ENCODE results near the gene MLH3. TPM values are rescaled to one million over a fixed set of nuclear protein-coding genes. Genes with fewer than 3 reads are reported as not detected.
A peak's percentile ranks its signal among the peaks of the same experiment; 100 is the strongest.

MLH3 gene
- total and polyA plus RNA-seq, 10 of the 15 experiments (the other 5 are each of a cell fraction or from before 2014, with no cell fraction given), result 12.6 to 31.2 (median 19.6) TPM

DNA sequence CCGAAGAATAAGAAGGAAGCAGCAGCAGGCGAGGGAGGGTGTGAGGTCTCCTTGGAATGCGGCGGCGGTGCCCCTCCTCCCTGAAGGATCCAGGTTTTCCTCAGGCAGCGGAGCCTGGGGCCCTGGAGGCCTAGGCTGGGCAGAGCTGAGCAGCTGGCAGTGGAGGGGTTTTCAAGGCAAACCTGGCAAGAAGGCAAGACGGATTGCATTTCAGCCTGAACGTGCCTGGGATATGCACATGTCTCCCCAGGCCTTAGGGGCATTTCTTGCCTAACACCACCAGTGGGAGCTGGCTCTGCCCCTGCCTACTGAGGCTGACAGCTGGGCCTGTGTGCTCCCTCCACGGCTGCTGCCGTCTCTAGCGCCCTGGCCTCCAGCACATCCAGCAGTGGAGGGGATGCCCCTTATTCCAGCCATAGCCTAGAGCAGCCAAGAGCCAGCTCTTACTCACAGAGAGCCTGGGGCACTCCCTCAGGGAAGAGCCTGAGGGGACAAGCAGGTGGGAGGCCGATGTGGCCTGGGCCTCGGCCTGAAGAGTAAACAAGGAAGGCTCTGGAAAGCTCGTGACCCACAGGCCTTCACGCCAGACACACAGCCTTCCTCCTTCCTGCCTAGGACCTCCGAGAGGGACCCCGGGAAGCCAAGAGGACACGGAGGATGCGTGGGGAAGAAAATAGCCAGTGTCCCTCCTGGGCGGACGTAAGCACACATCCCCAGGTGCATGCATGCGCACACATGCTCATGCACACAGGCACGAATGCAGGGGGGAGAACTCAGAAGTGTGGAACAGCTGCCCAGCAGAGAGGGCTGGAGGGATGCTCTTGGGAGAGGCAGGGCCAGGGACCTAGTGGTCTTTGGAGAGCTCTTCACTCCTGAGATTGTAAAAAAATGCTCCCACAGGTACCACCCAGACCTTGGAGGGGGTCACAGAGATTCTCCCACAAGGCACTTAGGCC lies 71.5 kb downstream of the MLH3 start:
- Histone ChIP-seq H3K79me2 (ENCODE audit: control insufficient read depth, insufficient read depth, low read length) (no peaks in the 10 kb centered on the region), H3K27me3 (replicated peaks in 1 of 2; ENCODE audit: control insufficient read depth in 2 of 2, insufficient read depth in 2 of 2, low read length in 1 of 2) (no peaks in the 10 kb centered on the region; a peak in 1 of 4 replicates), H3K9ac (ENCODE audit: control insufficient read depth, insufficient read depth, low read length) (no peak overlapping the region), H3K4me3 (no peak overlapping the region), H2AFZ (ENCODE audit: control insufficient read depth, low read depth, low read length) (no peak overlapping the region), H3K27ac (ENCODE audit: control insufficient read depth, insufficient read depth) (no peak overlapping the region), H3K36me3 (ENCODE audit: control insufficient read depth in 2 of 2, insufficient read depth in 2 of 2, low read length in 1 of 2) (no peaks in the 10 kb centered on the region), H3K4me1 (ENCODE audit: control insufficient read depth, insufficient read depth, low read length) (peaks cover 5% of the 10 kb centered on the region; the same call in 1 of the 2 replicates), H3K9me3 (replicated peaks; ENCODE audit: control insufficient read depth, insufficient read depth, low read length) (no peaks in the 10 kb centered on the region), H3K4me2 (ENCODE audit: control insufficient read depth, insufficient read depth) (no peak overlapping the region), H4K20me1 (ENCODE audit: control insufficient read depth, insufficient read depth) (no peaks in the 10 kb centered on the region)
- no peak for TF ChIP-seq CBFB (IDR thresholded peaks at IDR 0.05; ENCODE audit: low read depth)
- no peak for TF ChIP-seq TCF7 (IDR thresholded peaks at IDR 0.05; ENCODE audit: borderline replicate concordance)
- no peak for TF ChIP-seq RFX5 (IDR thresholded peaks at IDR 0.05; ENCODE audit: low read depth, low read length)
- TF ChIP-seq SMC3 (IDR thresholded peaks at IDR 0.05; ENCODE audit: borderline replicate concordance, low read length), result no peak
- CTCF ChIA-PET, result interaction anchor here (1.4 to 1.7 kb wide), 2 partner anchors 10 to 11 kb away, joined by 3 to 5 read pairs; no protein-coding TSS in a partner anchor
- intact Hi-C loops (cut with micrococcal nuclease; ENCODE audit: unreplicated experiment) (no loop called here), in situ Hi-C loops (cut with MboI) (no loop called here)
- ATAC-seq, result peak; percentile 38
- RAD21 ChIA-PET (ENCODE audit: unreplicated experiment), result no interaction called here
- no peak for DNase-seq (ENCODE audit: low read depth, low spot score)
- SMC1A ChIA-PET (ENCODE audit: uncharacterized antibody, unreplicated experiment), result no interaction called here
- BruUV-seq (replicated peaks), result no TSS peak
- no peak for FAIRE-seq
- 56% methylated on average over 22 of the region's 23 CpGs for WGBS (ENCODE audit: insufficient coverage, insufficient replicate concordance, low lambda C conversion rate, missing lambda C conversion rate)
- POLR2A ChIA-PET, result interaction anchor here (0.5 kb wide), 1 partner anchor 101 kb away, joined by 3 read pairs; no protein-coding TSS in a partner anchor

DNA sequence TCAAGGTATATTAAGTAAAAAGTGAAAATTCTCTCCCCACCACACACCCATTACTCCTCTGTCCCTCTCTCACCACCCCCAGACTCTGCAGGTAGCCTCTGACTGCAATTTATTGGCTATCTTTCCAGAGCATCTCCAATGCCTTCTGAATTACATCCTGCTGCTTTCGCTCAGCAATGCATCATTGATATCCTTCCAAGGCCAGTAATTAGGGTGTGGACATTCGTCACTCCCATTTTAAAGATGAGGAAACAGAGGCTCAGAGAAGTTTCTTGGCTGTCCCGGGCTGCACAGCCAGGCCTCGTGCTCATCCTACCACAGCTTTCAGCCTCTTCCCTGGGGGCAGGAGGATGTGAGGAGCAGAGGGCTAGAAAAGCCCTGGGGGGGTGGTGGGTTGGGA lies 72.2 kb downstream of the MLH3 start:
- WGBS (ENCODE audit: insufficient coverage, insufficient replicate concordance, low lambda C conversion rate, missing lambda C conversion rate), result 26% methylated on average over 4 of the region's 4 CpGs
- RAD21 ChIA-PET (ENCODE audit: unreplicated experiment), result no interaction called here
- Histone ChIP-seq H3K36me3 (ENCODE audit: control insufficient read depth in 2 of 2, insufficient read depth in 2 of 2, low read length in 1 of 2) (no peaks in the 10 kb centered on the region), H3K79me2 (ENCODE audit: control insufficient read depth, insufficient read depth, low read length) (no peaks in the 10 kb centered on the region), H3K9ac (ENCODE audit: control insufficient read depth, insufficient read depth, low read length) (no peak overlapping the region), H3K4me1 (ENCODE audit: control insufficient read depth, insufficient read depth, low read length) (peaks cover 5% of the 10 kb centered on the region; the same call in 1 of the 2 replicates), H3K27ac (ENCODE audit: control insufficient read depth, insufficient read depth) (no peak overlapping the region), H3K4me3 (no peak overlapping the region), H2AFZ (ENCODE audit: control insufficient read depth, low read depth, low read length) (no peak overlapping the region), H3K4me2 (ENCODE audit: control insufficient read depth, insufficient read depth) (no peak overlapping the region), H4K20me1 (ENCODE audit: control insufficient read depth, insufficient read depth) (no peaks in the 10 kb centered on the region), H3K27me3 (replicated peaks in 1 of 2; ENCODE audit: control insufficient read depth in 2 of 2, insufficient read depth in 2 of 2, low read length in 1 of 2) (no peaks in the 10 kb centered on the region; a peak in 1 of 4 replicates), H3K9me3 (replicated peaks; ENCODE audit: control insufficient read depth, insufficient read depth, low read length) (no peaks in the 10 kb centered on the region)
- CTCF ChIA-PET, result interaction anchor here (1.4 kb wide), 1 partner anchor 10 kb away, joined by 3 read pairs; no protein-coding TSS in a partner anchor
- no TSS peak for BruUV-seq (replicated peaks)
- no peak for DNase-seq (ENCODE audit: low read depth, low spot score)
- in situ Hi-C loops (cut with MboI), result no loop called here
- ATAC-seq, result no peak
- SMC1A ChIA-PET (ENCODE audit: uncharacterized antibody, unreplicated experiment), result no interaction called here
- no peak for FAIRE-seq
- intact Hi-C loops (cut with micrococcal nuclease; ENCODE audit: unreplicated experiment), result no loop called here
- POLR2A ChIA-PET, result no interaction called here
- TF ChIP-seq TCF7 (IDR thresholded peaks at IDR 0.05; ENCODE audit: borderline replicate concordance), result no peak
- no peak for TF ChIP-seq SUZ12 (IDR thresholded peaks at IDR 0.05; ENCODE audit: unreplicated experiment)
- TF ChIP-seq, protein P1, sequence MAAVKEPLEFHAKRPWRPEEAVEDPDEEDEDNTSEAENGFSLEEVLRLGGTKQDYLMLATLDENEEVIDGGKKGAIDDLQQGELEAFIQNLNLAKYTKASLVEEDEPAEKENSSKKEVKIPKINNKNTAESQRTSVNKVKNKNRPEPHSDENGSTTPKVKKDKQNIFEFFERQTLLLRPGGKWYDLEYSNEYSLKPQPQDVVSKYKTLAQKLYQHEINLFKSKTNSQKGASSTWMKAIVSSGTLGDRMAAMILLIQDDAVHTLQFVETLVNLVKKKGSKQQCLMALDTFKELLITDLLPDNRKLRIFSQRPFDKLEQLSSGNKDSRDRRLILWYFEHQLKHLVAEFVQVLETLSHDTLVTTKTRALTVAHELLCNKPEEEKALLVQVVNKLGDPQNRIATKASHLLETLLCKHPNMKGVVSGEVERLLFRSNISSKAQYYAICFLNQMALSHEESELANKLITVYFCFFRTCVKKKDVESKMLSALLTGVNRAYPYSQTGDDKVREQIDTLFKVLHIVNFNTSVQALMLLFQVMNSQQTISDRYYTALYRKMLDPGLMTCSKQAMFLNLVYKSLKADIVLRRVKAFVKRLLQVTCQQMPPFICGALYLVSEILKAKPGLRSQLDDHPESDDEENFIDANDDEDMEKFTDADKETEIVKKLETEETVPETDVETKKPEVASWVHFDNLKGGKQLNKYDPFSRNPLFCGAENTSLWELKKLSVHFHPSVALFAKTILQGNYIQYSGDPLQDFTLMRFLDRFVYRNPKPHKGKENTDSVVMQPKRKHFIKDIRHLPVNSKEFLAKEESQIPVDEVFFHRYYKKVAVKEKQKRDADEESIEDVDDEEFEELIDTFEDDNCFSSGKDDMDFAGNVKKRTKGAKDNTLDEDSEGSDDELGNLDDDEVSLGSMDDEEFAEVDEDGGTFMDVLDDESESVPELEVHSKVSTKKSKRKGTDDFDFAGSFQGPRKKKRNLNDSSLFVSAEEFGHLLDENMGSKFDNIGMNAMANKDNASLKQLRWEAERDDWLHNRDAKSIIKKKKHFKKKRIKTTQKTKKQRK (IDR thresholded peaks at IDR 0.05; ENCODE audit: low read depth, low read length), result no peak
- TF ChIP-seq IRF4 (IDR thresholded peaks at IDR 0.05; ENCODE audit: low read depth, low read length), result no peak
- TF ChIP-seq, protein P2, sequence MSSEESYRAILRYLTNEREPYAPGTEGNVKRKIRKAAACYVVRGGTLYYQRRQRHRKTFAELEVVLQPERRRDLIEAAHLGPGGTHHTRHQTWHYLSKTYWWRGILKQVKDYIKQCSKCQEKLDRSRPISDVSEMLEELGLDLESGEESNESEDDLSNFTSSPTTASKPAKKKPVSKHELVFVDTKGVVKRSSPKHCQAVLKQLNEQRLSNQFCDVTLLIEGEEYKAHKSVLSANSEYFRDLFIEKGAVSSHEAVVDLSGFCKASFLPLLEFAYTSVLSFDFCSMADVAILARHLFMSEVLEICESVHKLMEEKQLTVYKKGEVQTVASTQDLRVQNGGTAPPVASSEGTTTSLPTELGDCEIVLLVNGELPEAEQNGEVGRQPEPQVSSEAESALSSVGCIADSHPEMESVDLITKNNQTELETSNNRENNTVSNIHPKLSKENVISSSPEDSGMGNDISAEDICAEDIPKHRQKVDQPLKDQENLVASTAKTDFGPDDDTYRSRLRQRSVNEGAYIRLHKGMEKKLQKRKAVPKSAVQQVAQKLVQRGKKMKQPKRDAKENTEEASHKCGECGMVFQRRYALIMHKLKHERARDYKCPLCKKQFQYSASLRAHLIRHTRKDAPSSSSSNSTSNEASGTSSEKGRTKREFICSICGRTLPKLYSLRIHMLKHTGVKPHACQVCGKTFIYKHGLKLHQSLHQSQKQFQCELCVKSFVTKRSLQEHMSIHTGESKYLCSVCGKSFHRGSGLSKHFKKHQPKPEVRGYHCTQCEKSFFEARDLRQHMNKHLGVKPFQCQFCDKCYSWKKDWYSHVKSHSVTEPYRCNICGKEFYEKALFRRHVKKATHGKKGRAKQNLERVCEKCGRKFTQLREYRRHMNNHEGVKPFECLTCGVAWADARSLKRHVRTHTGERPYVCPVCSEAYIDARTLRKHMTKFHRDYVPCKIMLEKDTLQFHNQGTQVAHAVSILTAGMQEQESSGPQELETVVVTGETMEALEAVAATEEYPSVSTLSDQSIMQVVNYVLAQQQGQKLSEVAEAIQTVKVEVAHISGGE (CRISPR knock-in tag; IDR thresholded peaks at IDR 0.05), result no peak
- TF ChIP-seq POLR2AphosphoS2 (IDR thresholded peaks at IDR 0.05; ENCODE audit: low read depth, low read length), result no peak
